ENCODE data around the gene KIF26A.
A peak's percentile ranks its signal among the peaks of the same experiment; 100 is the strongest.

The KIF26A gene

DNA sequence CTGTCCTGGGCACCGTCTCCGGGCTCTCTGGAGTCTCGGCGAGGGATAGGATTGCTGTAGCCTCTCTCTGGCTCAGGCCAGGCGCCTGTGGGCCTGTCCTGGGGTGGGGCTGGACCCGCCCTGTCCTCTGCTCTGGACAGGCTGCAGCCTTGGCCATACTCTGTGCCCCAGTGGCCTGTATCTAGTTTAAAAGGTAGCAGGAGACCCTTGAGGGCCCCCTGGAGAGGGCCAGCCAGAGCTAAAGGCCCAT, 1.8 kb downstream of the KIF26A start:
- H3K4me3 ChIP-seq, result peak overlapping the region in 5 of 10 experiments; percentile 71 to 83 (median 74); a peak in 8 of 20 replicates
- H3K36me3 ChIP-seq, result peaks cover 0 to 5% (median 0%) of the 10 kb centered on the region in 11 experiments; a peak in 1 of 22 replicates
- peak overlapping the region in 6 of 11 experiments; percentile 29 to 85 (median 82); a peak in 7 of 22 replicates for H3K9ac ChIP-seq
- H3K27ac ChIP-seq, result no peak overlapping the region
- peaks cover 24 to 41% (median 28%) of the 10 kb centered on the region in 11 experiments for H3K27me3 ChIP-seq
- peaks cover 30 to 80% (median 64%) of the 10 kb centered on the region in 10 experiments; a peak in 19 of 20 replicates for H3K4me1 ChIP-seq
- H3K9me3 ChIP-seq (replicated peaks in 1 of 11), result no peaks in the 10 kb centered on the region
- peaks cover 0 to 85% (median 69%) of the 10 kb centered on the region in 11 experiments; a peak in 18 of 22 replicates for H4K20me1 ChIP-seq
- TF ChIP-seq Cebpa-rat (IDR thresholded peaks at IDR 0.05), result no peak
- peak overlapping the region; percentile 29 to 100 (median 100); a peak in 21 of 22 replicates for H3K4me2 ChIP-seq

DNA sequence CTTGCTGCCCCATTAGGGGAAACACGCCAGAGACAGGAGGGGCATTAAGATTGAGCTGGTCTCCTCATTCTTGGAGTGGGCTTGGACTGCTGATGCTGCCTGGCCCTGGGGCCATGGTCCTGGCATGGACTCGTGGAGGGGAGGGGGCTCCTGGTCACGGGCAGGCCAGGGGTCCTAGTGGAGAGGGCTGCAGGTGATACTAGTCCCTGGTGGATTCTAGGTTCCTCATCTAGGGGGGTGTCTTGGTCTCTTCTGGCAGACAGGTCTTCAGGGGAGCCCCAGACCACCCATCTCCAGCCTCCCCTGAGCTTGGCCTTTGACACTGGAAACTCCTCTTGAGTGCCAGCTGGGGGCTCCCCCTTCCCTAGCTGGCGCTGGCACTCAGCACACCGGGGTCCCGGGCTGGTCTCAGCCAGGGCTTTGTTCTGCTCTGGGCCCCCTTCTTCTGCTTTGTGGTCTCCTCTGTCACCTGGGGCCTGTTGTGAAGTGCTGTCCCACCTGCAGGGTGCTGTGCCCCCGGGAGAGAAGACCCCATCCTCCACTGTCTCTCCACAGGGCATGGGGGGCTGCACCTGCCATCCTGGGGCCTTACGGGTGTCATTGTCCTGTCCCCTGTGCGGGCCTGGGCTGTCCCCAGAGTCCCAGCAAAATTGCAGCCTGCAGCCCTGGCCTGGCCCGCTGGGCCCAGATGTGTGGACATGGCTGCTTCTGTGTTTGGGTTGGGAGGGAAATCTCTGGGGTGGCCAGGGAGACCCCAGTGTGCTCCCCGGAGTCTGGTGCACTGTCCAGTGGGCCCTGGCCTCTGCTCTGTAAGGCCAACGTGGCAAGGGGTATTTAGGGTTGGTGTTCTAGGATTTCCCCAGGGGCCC, 2.3 kb downstream of the KIF26A start:
- Histone ChIP-seq H3K9me3 (replicated peaks in 1 of 11) (no peaks in the 10 kb centered on the region), H3K9ac (peak overlapping the region in 5 of 11 experiments; percentile 29 to 85 (median 84); a peak in 8 of 22 replicates), H3K27ac (no peak overlapping the region), H3K27me3 (peaks cover 18 to 36% (median 23%) of the 10 kb centered on the region in 11 experiments), H3K36me3 (peaks cover 0 to 5% (median 0%) of the 10 kb centered on the region in 11 experiments; a peak in 1 of 22 replicates), H4K20me1 (peaks cover 0 to 85% (median 71%) of the 10 kb centered on the region in 11 experiments; a peak in 18 of 22 replicates), H3K4me2 (peak overlapping the region; percentile 29 to 100 (median 100); a peak in 20 of 22 replicates), H3K4me3 (peak overlapping the region in 3 of 10 experiments; percentile 72 to 75 (median 74); a peak in 3 of 20 replicates), H3K4me1 (peaks cover 24 to 78% (median 59%) of the 10 kb centered on the region in 10 experiments; a peak in 19 of 20 replicates)
- no peak for TF ChIP-seq Cebpa-rat (IDR thresholded peaks at IDR 0.05)

DNA sequence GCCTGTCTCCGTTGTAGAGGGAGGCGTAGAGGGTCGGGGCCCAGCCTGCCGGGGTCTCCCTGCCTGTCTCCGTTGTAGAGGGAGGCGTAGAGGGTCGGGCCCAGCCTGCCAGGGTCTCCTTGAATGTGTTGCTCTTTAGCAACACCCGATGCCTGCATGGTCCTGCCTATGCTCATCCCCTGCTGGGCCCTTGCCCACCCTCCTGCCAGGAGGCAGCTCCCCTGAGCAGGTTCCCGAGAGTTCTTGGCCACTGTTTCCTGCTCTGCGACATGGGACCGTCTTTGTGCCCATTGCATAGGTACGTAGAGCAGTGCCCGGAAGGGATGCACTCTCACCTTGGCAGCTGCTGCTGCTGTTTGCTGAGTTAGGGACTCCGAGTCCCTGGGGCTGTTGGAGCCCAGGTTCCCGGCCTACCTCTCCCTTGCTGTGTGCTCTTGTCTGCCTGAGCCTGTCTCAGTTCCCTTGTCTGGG, 3.3 kb downstream of the KIF26A start:
- TF ChIP-seq Cebpa-rat (IDR thresholded peaks at IDR 0.05), result no peak
- Histone ChIP-seq H3K27me3 (peaks cover 9 to 26% (median 13%) of the 10 kb centered on the region in 11 experiments), H3K36me3 (peaks cover 0 to 5% (median 0%) of the 10 kb centered on the region in 11 experiments; a peak in 1 of 22 replicates), H3K4me1 (peaks cover 17 to 80% (median 51%) of the 10 kb centered on the region in 10 experiments; a peak in 19 of 20 replicates), H3K4me3 (no peak overlapping the region), H3K9me3 (replicated peaks in 1 of 11) (no peaks in the 10 kb centered on the region), H4K20me1 (peaks cover 0 to 88% (median 77%) of the 10 kb centered on the region in 11 experiments; a peak in 18 of 22 replicates), H3K4me2 (peak overlapping the region in 9 of 11 experiments; percentile 4 to 100 (median 100); a peak in 16 of 22 replicates), H3K9ac (peak overlapping the region in 6 of 11 experiments; percentile 24 to 49 (median 38); a peak in 9 of 22 replicates), H3K27ac (0 out of 22 replicates have a peak overlapping the region, but pooled peaks of 1 of the 11 experiments have one; percentile 12)

DNA sequence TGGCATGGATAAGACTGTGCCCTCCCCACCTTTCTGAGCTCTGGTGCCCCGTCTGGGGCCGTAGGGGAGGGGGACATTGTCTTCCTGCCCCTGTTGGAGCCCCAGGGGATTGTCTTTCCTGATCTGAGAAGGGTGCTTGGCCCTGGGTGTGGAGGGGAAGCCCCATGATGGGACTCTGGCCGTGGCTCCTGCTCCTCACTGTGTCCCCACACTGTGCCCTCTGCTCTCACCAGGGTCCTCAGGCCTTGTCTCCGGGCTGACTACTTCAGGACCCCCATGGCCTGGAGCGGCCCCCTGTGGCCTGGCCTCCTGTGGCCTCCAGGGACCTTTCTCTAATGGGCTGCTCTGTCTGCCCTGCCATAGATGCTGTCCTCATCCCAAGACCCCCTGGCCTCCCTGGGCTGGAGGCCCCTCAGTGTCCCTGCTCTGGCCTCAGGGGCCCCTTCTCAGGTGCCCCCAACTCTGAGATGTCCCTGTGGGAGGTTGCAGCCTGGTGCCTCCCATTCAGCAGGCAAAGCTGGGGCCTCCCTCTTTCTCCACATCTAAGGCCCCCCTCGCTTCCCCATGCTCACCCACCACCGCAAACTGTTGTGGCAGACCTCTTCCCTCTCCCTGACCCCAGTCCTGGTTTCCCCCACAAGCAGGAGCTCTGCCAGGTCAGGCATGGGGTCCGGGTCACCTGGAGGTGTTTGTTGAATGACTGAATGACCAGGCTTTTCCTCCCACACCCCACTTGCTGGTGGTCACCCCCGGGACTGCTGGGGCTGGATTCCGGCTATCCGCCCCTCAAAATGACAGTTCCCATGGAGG, 4.0 kb downstream of the KIF26A start:
- Histone ChIP-seq H4K20me1 (peaks cover 0 to 89% (median 78%) of the 10 kb centered on the region in 11 experiments; a peak in 18 of 22 replicates), H3K9ac (peak overlapping the region in 6 of 11 experiments; percentile 24 to 49 (median 38); a peak in 10 of 22 replicates), H3K4me1 (peaks cover 10 to 78% (median 45%) of the 10 kb centered on the region in 10 experiments; a peak in 19 of 20 replicates), H3K27ac (0 out of 22 replicates have a peak overlapping the region, but pooled peaks of 2 of the 11 experiments have one; percentile 10 to 12), H3K27me3 (peaks cover 2 to 19% (median 6%) of the 10 kb centered on the region in 11 experiments), H3K36me3 (peaks cover 0 to 5% (median 0%) of the 10 kb centered on the region in 11 experiments; a peak in 1 of 22 replicates), H3K9me3 (replicated peaks in 1 of 11) (no peaks in the 10 kb centered on the region), H3K4me2 (peak overlapping the region in 9 of 11 experiments; percentile 4 to 100 (median 100); a peak in 16 of 22 replicates), H3K4me3 (no peak overlapping the region)
- no peak for TF ChIP-seq Cebpa-rat (IDR thresholded peaks at IDR 0.05)

DNA sequence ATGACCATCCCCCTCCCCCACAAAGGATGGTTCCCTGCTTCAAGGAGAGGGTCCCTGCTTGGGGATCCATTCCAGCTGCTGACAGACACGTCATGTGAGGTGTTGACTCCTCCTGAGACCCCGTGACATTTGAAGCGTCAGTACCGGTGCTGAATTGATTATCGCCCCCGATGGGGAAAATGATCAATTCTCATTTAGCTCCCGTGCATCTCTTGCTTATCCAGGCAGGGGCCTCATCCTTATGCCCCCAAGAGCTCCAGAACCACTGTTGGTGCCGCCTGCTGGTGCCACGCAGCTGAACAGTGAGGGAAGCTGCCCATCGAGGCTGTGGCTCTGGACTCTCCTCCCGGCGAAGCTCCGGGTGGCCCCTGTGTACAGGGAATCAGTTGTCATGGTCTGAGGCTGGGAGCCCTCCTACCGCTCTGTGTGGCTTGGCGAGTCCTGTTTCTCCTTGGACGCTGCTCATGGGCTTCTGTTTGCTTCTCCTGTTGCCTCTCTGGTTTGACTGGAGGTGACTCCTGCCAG, 4.6 kb downstream of the KIF26A start:
- H3K36me3 ChIP-seq, result peaks cover 0 to 5% (median 0%) of the 10 kb centered on the region in 11 experiments; a peak in 1 of 22 replicates
- peaks cover 10 to 75% (median 42%) of the 10 kb centered on the region in 10 experiments; a peak in 19 of 20 replicates for H3K4me1 ChIP-seq
- no peak overlapping the region for H3K4me3 ChIP-seq
- peak overlapping the region in 1 of 11 experiments; percentile 47; a peak in 3 of 22 replicates for H3K9ac ChIP-seq
- peaks cover 0 to 16% (median 3%) of the 10 kb centered on the region in 11 experiments; a peak in 9 of 22 replicates for H3K27me3 ChIP-seq
- peak overlapping the region in 5 of 11 experiments; percentile 66 to 100 (median 100); a peak in 3 of 22 replicates for H3K4me2 ChIP-seq
- no peak for TF ChIP-seq Cebpa-rat (IDR thresholded peaks at IDR 0.05)
- peaks cover 0 to 94% (median 83%) of the 10 kb centered on the region in 11 experiments; a peak in 18 of 22 replicates for H4K20me1 ChIP-seq
- H3K9me3 ChIP-seq (replicated peaks in 1 of 11), result no peaks in the 10 kb centered on the region
- no peak overlapping the region for H3K27ac ChIP-seq

DNA sequence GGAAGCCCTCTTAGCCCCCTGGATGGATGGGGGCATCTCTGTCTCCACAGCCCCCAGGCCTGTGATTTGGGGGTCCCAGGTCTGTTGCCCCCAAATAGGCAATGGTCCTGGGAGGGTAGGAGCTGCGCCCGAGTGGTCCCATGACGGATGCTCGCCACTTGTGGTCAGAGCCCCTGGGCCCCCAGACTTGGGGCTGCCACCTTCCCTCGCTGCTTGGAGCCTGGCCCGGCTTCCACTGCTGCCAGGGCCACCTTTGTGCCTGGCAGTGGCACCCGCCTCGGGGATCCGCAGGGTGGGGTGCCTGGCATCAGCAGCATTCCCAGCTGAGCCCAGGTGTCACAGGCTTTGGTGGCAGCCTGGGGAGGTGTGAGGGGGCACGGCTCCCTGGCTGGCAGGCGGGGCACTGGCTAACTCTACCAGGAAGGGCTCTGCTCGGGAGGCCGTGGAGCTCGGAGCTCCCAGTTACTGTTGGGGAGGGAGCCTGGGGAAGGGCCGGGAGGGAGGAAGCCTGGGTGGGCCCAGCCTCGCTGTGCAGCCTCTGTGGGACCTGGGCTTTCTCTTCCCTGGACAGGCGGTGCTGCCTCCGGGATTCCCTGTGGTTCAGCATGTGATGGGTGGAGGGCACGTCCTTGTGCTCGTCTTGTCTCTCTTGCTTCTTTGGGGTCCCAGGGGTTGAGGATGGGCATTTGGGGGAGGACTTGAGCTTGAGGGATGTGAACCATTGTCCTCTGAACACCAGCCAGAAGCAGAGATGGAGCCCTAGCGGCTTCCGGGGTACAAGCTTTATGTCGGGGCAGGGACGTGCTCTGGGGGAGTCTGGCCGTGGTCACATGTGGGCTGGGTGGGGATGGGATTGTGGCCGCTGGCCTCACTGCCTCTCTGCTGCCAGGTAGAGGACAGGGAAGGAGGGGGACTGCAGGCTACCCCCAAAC, 5.4 kb downstream of the KIF26A start:
- H3K4me1 ChIP-seq, result peaks cover 10 to 74% (median 42%) of the 10 kb centered on the region in 10 experiments; a peak in 19 of 20 replicates
- H3K9me3 ChIP-seq (replicated peaks in 1 of 11), result no peaks in the 10 kb centered on the region
- H3K36me3 ChIP-seq, result peaks cover 0 to 5% (median 0%) of the 10 kb centered on the region in 11 experiments; a peak in 1 of 22 replicates
- H3K27ac ChIP-seq, result no peak overlapping the region
- TF ChIP-seq Cebpa-rat (IDR thresholded peaks at IDR 0.05), result no peak
- H3K4me3 ChIP-seq, result no peak overlapping the region
- peak overlapping the region in 2 of 11 experiments; percentile 3 to 37; a peak in 4 of 22 replicates for H3K9ac ChIP-seq
- H3K27me3 ChIP-seq, result peaks cover 0 to 12% (median 3%) of the 10 kb centered on the region in 11 experiments; a peak in 9 of 22 replicates
- peaks cover 0 to 98% (median 84%) of the 10 kb centered on the region in 11 experiments; a peak in 18 of 22 replicates for H4K20me1 ChIP-seq
- H3K4me2 ChIP-seq, result no peak overlapping the region

DNA sequence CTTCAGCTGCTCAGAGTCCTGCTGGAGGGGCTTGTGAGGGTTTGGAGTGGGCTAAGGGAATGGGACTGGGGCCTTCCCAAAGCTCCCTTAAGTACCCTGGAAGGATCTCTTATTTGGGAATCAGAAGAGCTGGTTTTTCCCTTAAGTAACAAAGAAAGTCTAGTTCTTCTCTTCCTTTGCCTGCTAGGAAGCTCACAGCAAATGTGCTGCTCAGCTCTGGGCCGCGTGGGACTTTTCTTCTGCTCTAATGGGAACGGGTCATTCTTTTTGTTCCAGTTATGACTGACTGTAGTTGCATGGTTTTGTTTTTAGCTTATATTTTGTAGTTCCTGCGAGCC, 6.0 kb downstream of the KIF26A start:
- H4K20me1 ChIP-seq, result peaks cover 0 to 98% (median 85%) of the 10 kb centered on the region in 11 experiments; a peak in 18 of 22 replicates
- no peak overlapping the region for H3K4me2 ChIP-seq
- no peak overlapping the region; a peak in 1 of 22 replicates for H3K9ac ChIP-seq
- no peaks in the 10 kb centered on the region for H3K9me3 ChIP-seq (replicated peaks in 1 of 11)
- peaks cover 0 to 5% (median 0%) of the 10 kb centered on the region in 11 experiments; a peak in 1 of 22 replicates for H3K36me3 ChIP-seq
- no peak overlapping the region for H3K4me3 ChIP-seq
- H3K4me1 ChIP-seq, result peaks cover 11 to 74% (median 42%) of the 10 kb centered on the region in 10 experiments
- no peak overlapping the region for H3K27ac ChIP-seq
- peaks cover 0 to 6% (median 0%) of the 10 kb centered on the region in 11 experiments; a peak in 5 of 22 replicates for H3K27me3 ChIP-seq
- no peak for TF ChIP-seq Cebpa-rat (IDR thresholded peaks at IDR 0.05)
